AG04449 (cell line): ENCODE data around the gene LGALS7.
"Not testable (repeated sequence)": the region's sequence is repeated elsewhere in the genome, so short reads cannot be mapped to it uniquely, and the experiment has no call there.

Experiments
- CTCF ChIA-PET: fragments of 350-600 bp; formaldehyde crosslinking; extraction: SDS; loops from one replicate; lab custom pipeline; 2021; ENCODE audit warnings: antibody characterized with exemption; lab: Yijun Ruan, JAX
- POLR2A ChIA-PET: fragments of 400-600, 350-600 bp; formaldehyde crosslinking; extraction: SDS; loops from one replicate; lab custom pipeline; 2020; ENCODE audit warnings: antibody characterized with exemption, inconsistent platforms; lab: Yijun Ruan, JAX
- DNase-seq: peaks from one replicate; pipeline ENCODE4 v3.0.0-alpha.2; 2010; ENCODE audit warnings: low read depth, low spot score
- H3K4me3 ChIP-seq: 2 replicates; pipeline ENCODE4 v1.5.1; 2011; ENCODE audit warnings: low read depth, mild to moderate bottlenecking, control low read depth, low read length
- TF ChIP-seq, protein P1 (sequence below): IDR thresholded peaks from one replicate; pipeline ENCODE4 v1.5.1; 2011; ENCODE audit warnings: mild to moderate bottlenecking, moderate library complexity, low read length, control low read depth, inconsistent platforms; ENCODE audit not compliant: insufficient read depth; ENCODE audit errors: missing control alignments

Gene LGALS7

GRCh38 chr19:38806371-38806770, 33.1 kb upstream of the LGALS7 start:
- TF ChIP-seq, protein P1, sequence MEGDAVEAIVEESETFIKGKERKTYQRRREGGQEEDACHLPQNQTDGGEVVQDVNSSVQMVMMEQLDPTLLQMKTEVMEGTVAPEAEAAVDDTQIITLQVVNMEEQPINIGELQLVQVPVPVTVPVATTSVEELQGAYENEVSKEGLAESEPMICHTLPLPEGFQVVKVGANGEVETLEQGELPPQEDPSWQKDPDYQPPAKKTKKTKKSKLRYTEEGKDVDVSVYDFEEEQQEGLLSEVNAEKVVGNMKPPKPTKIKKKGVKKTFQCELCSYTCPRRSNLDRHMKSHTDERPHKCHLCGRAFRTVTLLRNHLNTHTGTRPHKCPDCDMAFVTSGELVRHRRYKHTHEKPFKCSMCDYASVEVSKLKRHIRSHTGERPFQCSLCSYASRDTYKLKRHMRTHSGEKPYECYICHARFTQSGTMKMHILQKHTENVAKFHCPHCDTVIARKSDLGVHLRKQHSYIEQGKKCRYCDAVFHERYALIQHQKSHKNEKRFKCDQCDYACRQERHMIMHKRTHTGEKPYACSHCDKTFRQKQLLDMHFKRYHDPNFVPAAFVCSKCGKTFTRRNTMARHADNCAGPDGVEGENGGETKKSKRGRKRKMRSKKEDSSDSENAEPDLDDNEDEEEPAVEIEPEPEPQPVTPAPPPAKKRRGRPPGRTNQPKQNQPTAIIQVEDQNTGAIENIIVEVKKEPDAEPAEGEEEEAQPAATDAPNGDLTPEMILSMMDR, result no peak
- POLR2A ChIA-PET, result no interaction called here
- CTCF ChIA-PET, result no interaction called here
- DNase-seq, result no peak
- no peak overlapping the region for H3K4me3 ChIP-seq

DNA sequence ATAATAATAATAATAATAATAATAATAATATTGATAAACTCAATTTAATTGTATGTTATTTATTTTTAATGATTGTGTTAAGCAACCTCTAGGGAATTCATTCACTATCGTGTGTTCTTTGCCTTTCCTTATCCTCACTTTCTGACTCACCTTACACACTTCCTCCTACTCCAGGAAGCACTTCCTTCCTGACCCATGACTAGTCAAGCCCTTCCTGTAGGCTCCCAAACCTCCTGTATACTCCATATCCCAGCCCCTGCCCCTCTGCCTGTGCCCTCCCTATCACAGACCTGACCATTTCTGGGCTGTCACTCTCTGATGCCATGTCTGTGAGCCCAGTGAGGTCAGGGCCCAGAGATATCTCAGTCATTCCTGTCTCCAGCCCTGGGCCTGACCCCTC, 31.9 kb upstream of the LGALS7 start:
- DNase-seq, result no peak
- POLR2A ChIA-PET, result no interaction called here
- TF ChIP-seq, protein P1, result no peak
- CTCF ChIA-PET, result no interaction called here
- no peak overlapping the region for H3K4me3 ChIP-seq

GRCh38 chr19:38803543-38803942, 30.2 kb upstream of the LGALS7 start:
- ChIA-PET CTCF (no interaction called here), POLR2A (interaction anchor here (1.1 kb wide), 1 partner anchor 18 kb away, joined by 4 read pairs; no protein-coding TSS in a partner anchor)
- DNase-seq, result no peak
- no peak overlapping the region for H3K4me3 ChIP-seq
- TF ChIP-seq, protein P1, result no peak

GRCh38 chr19:38801359-38802095, 28.2 kb upstream of the LGALS7 start:
- DNase-seq, result no peak
- ChIA-PET CTCF (interaction anchor here (1.0 kb wide), 1 partner anchor 399 kb away, joined by 3 read pairs; the partner anchor contains the start of gene FAM98C), POLR2A (no interaction called here)
- no peak overlapping the region for H3K4me3 ChIP-seq
- TF ChIP-seq, protein P1, result no peak

DNA sequence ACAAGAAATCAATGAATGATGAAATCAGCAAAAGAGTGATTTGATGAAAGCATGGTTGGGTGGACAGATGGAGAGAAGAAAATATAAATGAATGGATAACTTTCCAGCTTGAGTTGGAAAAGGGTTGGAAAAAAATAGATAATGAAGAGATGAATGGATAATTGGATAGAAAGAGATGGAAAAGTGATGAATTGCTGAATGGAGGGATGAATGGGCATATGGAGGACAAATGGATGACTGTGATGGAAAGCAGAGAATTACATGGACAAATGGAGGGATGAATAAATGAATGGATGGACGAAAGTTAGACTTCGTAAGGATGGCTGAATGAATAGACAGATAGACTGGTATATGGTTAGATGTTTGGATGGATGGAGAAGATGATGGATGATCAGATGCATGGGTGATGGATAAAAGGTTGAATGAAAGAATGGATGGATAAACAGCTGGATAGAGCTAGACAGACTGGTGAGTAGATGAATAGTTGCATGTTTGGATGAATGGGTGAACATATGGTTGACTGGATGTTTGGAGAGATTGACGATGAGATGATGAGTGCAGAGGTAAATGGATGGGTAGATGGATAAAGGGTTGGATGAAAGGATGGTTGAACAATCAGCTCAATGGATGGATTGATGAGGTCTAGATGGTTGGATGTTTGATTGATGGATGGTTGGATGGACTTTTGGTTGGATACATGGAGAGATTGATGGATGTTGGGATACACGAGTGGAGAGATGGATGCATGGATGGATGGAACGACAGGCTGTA, 27.4 kb upstream of the LGALS7 start:
- no peak overlapping the region for H3K4me3 ChIP-seq
- TF ChIP-seq, protein P1, result no peak
- ChIA-PET POLR2A (interaction anchor here (1.2 kb wide), 1 partner anchor 48 kb away, joined by 3 read pairs; no protein-coding TSS in a partner anchor), CTCF (interaction anchor here (1.0 kb wide), 1 partner anchor 398 kb away, joined by 3 read pairs; the partner anchor contains the start of gene FAM98C)
- no peak for DNase-seq

- ChIA-PET CTCF (interaction anchor here (0.8 kb wide), 1 partner anchor 30 kb away, joined by 3 read pairs; no protein-coding TSS in a partner anchor), POLR2A (no interaction called here)
- TF ChIP-seq, protein P1, result no peak
- H3K4me3 ChIP-seq, result no peak overlapping the region
- DNase-seq, result no peak
Observed at GRCh38 chr19:38799104-38799503, 25.8 kb upstream of the LGALS7 start.

- H3K4me3 ChIP-seq, DNase-seq, CTCF ChIA-PET, POLR2A ChIA-PET: not testable (repeated sequence)
Observed at GRCh38 chr19:38797781-38798180, 24.5 kb upstream of the LGALS7 start.
